ENCODE results near the gene DYNLRB1.
"Not testable (repeated sequence)": the region's sequence is repeated elsewhere in the genome, so short reads cannot be mapped to it uniquely, and the experiment has no call there.

DNA sequence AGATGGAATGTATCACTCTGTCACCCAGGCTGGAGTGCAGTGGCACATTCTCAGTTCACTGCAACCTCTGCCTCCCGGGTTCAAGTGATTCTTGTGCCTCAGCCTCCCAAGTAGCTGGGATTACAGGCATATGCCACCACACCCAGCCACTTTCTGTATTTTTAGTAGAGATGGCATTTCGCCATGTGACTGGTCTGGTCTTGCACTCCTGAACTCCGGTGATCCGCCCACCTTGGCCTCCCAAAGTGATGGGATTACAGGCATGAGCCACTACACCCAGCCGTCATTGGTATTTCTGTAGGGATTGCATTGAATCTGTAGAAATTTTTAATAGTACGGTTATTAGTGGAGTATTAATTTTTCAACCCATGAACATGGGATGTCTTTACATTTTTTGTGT, 18.6 kb upstream of the DYNLRB1 start:
- not testable (repeated sequence) for TF ChIP-seq POLR2A (IDR thresholded peaks at IDR 0.05)
- TF ChIP-seq, protein P1, sequence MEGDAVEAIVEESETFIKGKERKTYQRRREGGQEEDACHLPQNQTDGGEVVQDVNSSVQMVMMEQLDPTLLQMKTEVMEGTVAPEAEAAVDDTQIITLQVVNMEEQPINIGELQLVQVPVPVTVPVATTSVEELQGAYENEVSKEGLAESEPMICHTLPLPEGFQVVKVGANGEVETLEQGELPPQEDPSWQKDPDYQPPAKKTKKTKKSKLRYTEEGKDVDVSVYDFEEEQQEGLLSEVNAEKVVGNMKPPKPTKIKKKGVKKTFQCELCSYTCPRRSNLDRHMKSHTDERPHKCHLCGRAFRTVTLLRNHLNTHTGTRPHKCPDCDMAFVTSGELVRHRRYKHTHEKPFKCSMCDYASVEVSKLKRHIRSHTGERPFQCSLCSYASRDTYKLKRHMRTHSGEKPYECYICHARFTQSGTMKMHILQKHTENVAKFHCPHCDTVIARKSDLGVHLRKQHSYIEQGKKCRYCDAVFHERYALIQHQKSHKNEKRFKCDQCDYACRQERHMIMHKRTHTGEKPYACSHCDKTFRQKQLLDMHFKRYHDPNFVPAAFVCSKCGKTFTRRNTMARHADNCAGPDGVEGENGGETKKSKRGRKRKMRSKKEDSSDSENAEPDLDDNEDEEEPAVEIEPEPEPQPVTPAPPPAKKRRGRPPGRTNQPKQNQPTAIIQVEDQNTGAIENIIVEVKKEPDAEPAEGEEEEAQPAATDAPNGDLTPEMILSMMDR (IDR thresholded peaks at IDR 0.05), result not testable (repeated sequence)

All from thyroid gland (tissue), 4 donors.